Measurements from ENCODE around the gene PXMP4.

Gene PXMP4

GRCh38 chr20:33732166-33732970 lies 12.3 kb upstream of the PXMP4 start:
- DNase-seq (ENCODE audit: low spot score), result peak; percentile 57

GRCh38 chr20:33731693-33732165 lies 11.6 kb upstream of the PXMP4 start, which contains the start of gene ZNF341:
Gene ZNF341, plus strand, starts transcription at chr20:33731996. Its CDS starts 26 bp downstream, at chr20:33732022.
- DNase-seq (ENCODE audit: low spot score), result peak; percentile 79

GRCh38 chr20:33730946-33731692 lies 11.0 kb upstream of the PXMP4 start:
- DNase-seq (ENCODE audit: low spot score), result no peak

- DNase-seq (ENCODE audit: low spot score), result no peak
Measured at GRCh38 chr20:33729101-33729500, 9.0 kb upstream of the PXMP4 start.

GRCh38 chr20:33728463-33728862 lies 8.4 kb upstream of the PXMP4 start:
- DNase-seq (ENCODE audit: low spot score), result no peak

GRCh38 chr20:33727806-33728205 lies 7.7 kb upstream of the PXMP4 start:
- no peak for DNase-seq (ENCODE audit: low spot score)

- DNase-seq (ENCODE audit: low spot score), result no peak
Measured at GRCh38 chr20:33727115-33727479, 7.0 kb upstream of the PXMP4 start.

- no peak for DNase-seq (ENCODE audit: low spot score)
Measured at GRCh38 chr20:33725607-33726264, 5.6 kb upstream of the PXMP4 start.

- DNase-seq (ENCODE audit: low spot score), result no peak
Measured at GRCh38 chr20:33724439-33725094, 4.5 kb upstream of the PXMP4 start.

- DNase-seq (ENCODE audit: low spot score), result no peak
Measured at GRCh38 chr20:33721391-33722140, 1.5 kb upstream of the PXMP4 start.

- DNase-seq (ENCODE audit: low spot score), result no peak
Measured at GRCh38 chr20:33719277-33719988, 677 bp downstream of the PXMP4 start.

- DNase-seq (ENCODE audit: low spot score), result no peak
Measured at GRCh38 chr20:33716498-33716897, 3.6 kb downstream of the PXMP4 start.

- DNase-seq (ENCODE audit: low spot score), result no peak
Measured at GRCh38 chr20:33713865-33714367, 6.2 kb downstream of the PXMP4 start.

GRCh38 chr20:33711446-33711738 lies 8.7 kb downstream of the PXMP4 start:
- DNase-seq (ENCODE audit: low spot score), result no peak

- no peak for DNase-seq (ENCODE audit: low spot score)
Measured at GRCh38 chr20:33710681-33711445, 9.2 kb downstream of the PXMP4 start.

GRCh38 chr20:33709905-33710541 lies 10.1 kb downstream of the PXMP4 start:
- DNase-seq (ENCODE audit: low spot score), result no peak

GRCh38 chr20:33709398-33709797 lies 10.7 kb downstream of the PXMP4 start:
- DNase-seq (ENCODE audit: low spot score), result no peak

- DNase-seq (ENCODE audit: low spot score), result no peak
Measured at GRCh38 chr20:33707668-33708067, 12.4 kb downstream of the PXMP4 start.

GRCh38 chr20:33704197-33704924 lies 15.7 kb downstream of the PXMP4 start:
- no peak for DNase-seq (ENCODE audit: low spot score)

All from hepatic stellate cell (primary cell).